ENCODE data around the gene GRIA2.

- TF ChIP-seq CTCF (IDR thresholded peaks at IDR 0.05; ENCODE audit: low read length) (no peak), EZH2 (IDR thresholded peaks at IDR 0.05; ENCODE audit: borderline replicate concordance, low read length) (no peak)
Measured at GRCh38 chr4:157294575-157294974, 74.0 kb downstream of the GRIA2 start.

All from OCI-LY1 (cell line).